ENCODE measurements around the gene CRYBB1. TPM values are rescaled to one million over a fixed set of nuclear protein-coding genes. Genes with fewer than 3 reads are reported as not detected.
A peak's percentile ranks its signal among the peaks of the same experiment; 100 is the strongest.

Gene CRYBB1
- not detected for total RNA-seq

DNA sequence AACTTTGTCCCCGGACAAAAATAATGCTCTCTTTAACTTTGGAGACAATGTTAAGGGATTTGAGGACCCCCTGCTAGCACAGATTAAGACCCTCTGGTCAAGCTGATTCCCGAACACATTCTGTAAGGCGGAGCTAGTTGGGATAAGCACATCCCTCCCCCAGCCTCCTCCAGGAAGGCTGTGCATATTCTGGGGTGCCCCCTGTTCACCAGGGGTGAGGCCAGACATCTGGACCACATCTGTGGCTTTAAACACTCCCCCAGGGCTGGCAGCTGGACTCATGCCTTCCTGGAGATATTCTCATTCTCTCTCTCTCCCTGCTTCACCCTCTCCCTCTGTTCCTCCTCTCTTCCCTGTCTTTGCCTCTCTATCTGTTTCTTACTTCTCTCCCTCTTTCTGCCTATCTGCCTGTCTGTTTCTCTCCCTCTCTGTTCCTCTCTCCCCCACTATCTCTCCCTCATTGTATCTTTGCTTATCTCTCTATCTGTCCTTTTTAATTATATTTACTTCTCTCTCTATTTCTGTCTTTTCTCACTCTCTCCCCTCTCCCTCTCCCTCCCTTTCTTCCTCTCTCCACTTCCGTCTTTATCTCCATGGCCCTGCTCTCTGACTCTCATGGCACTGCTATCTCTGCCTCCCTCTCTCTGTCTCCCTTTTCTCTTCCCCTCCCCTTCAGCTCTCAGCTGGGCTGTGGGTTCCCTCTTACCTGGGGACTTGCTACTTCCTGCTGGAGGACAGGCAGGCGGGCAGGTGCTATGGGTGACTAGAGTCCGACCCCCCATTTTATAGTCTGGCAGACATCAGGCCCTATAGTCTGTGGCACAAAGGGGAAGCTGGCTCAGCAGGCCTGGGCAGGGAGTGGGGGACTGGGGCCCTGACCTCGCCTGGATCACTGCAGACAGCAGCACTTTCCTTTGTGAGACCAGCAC, at the start of gene CRYBB1:
Gene CRYBB1, minus strand, starts transcription at position 757 of the 929 bp plus-strand sequence. CDS start 1,708 bp downstream, outside the sequence.
- H3K27ac Mint-ChIP-seq = peak within 1 kb of the TSS; percentile 54
- H3K4me3 Mint-ChIP-seq = no peak within 1 kb of the TSS
- H3K4me1 Mint-ChIP-seq = peaks cover 18% of the 10 kb centered on the region
- ChIA-PET POLR2A (no interaction called here), CTCF (no interaction called here)
- no peaks in the 10 kb centered on the region for H3K36me3 Mint-ChIP-seq (ENCODE audit: low read depth)
- H3K9me3 Mint-ChIP-seq = no peaks in the 10 kb centered on the region
- no peak for DNase-seq
- peaks cover 12% of the 10 kb centered on the region for H3K27me3 Mint-ChIP-seq

- ChIA-PET CTCF (interaction anchor here (3.1 kb wide), 1 partner anchor 164 kb away, joined by 15 read pairs; no protein-coding TSS in a partner anchor), POLR2A (no interaction called here)
- H3K27ac Mint-ChIP-seq = no peak overlapping the region
- DNase-seq = no peak
- no peaks in the 10 kb centered on the region for H3K27me3 Mint-ChIP-seq
- H3K4me3 Mint-ChIP-seq = no peak overlapping the region
- H3K36me3 Mint-ChIP-seq (ENCODE audit: low read depth) = peaks cover 11% of the 10 kb centered on the region
- peaks cover 58% of the 10 kb centered on the region for H3K4me1 Mint-ChIP-seq
- no peaks in the 10 kb centered on the region for H3K9me3 Mint-ChIP-seq
Observed at GRCh38 chr22:26667140-26667539, 49.3 kb upstream of the CRYBB1 start.

GRCh38 chr22:26665813-26666231, 48.0 kb upstream of the CRYBB1 start:
- peaks cover 10% of the 10 kb centered on the region for H3K36me3 Mint-ChIP-seq (ENCODE audit: low read depth)
- no peak overlapping the region for H3K4me3 Mint-ChIP-seq
- CTCF ChIA-PET = interaction anchor here (0.9 to 3.1 kb wide), 7 partner anchors 8 to 171 kb away, joined by 3 to 15 read pairs (median 5); partner anchors contain the start of gene MIAT
- DNase-seq = no peak
- no peaks in the 10 kb centered on the region for H3K9me3 Mint-ChIP-seq
- H3K27ac Mint-ChIP-seq = no peak overlapping the region
- no peaks in the 10 kb centered on the region for H3K27me3 Mint-ChIP-seq
- peaks cover 45% of the 10 kb centered on the region for H3K4me1 Mint-ChIP-seq
- POLR2A ChIA-PET = no interaction called here

DNA sequence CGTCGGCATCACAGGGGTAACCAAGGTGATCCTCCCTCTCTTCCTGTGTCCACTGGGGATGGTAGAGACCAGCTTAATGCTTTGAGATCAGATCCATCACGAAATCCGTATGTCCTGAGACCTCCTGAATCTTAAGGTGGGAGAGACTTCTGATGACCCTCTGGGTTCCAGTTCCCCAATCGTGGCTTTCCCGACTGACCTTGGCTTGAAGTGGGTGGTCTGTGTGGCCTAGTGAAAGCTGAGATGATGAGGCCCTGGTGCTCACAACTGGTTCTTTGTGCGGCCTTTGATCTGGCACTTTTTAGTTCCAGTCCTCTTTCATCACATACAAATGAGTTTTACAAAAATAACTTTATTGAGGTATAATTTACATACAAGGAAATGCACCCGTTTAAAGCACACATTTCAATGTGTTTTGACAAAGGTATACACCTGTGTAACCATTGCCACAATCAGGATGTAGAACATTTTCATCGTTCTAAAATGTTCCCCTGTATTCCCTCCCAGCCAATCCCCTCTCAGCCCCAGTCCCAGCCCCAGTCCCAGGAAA, 45.6 kb upstream of the CRYBB1 start:
- peaks cover 7% of the 10 kb centered on the region for H3K36me3 Mint-ChIP-seq (ENCODE audit: low read depth)
- CTCF ChIA-PET = interaction anchor here (1.0 kb wide), 1 partner anchor 160 kb away, joined by 6 read pairs; no protein-coding TSS in a partner anchor
- H3K4me1 Mint-ChIP-seq = peaks cover 39% of the 10 kb centered on the region
- H3K4me3 Mint-ChIP-seq = no peak overlapping the region
- H3K27me3 Mint-ChIP-seq = no peaks in the 10 kb centered on the region
- DNase-seq = no peak
- POLR2A ChIA-PET = no interaction called here
- H3K9me3 Mint-ChIP-seq = no peaks in the 10 kb centered on the region
- no peak overlapping the region for H3K27ac Mint-ChIP-seq

GRCh38 chr22:26662160-26662559, 44.3 kb upstream of the CRYBB1 start:
- H3K4me3 Mint-ChIP-seq = no peak overlapping the region
- H3K36me3 Mint-ChIP-seq (ENCODE audit: low read depth) = peaks cover 7% of the 10 kb centered on the region
- no peak overlapping the region for H3K27ac Mint-ChIP-seq
- peaks cover 49% of the 10 kb centered on the region for H3K4me1 Mint-ChIP-seq
- ChIA-PET CTCF (interaction anchor here (0.8 to 1.6 kb wide), 2 partner anchors 11 to 159 kb away, joined by 3 to 4 read pairs; no protein-coding TSS in a partner anchor), POLR2A (no interaction called here)
- H3K9me3 Mint-ChIP-seq = no peaks in the 10 kb centered on the region
- peaks cover 5% of the 10 kb centered on the region for H3K27me3 Mint-ChIP-seq
- no peak for DNase-seq

- POLR2A ChIA-PET = no interaction called here
- H3K4me1 Mint-ChIP-seq = peaks cover 52% of the 10 kb centered on the region
- H3K36me3 Mint-ChIP-seq (ENCODE audit: low read depth) = peaks cover 7% of the 10 kb centered on the region
- no peak overlapping the region for H3K4me3 Mint-ChIP-seq
- DNase-seq = no peak
- CTCF ChIA-PET = interaction anchor here (1.1 to 1.6 kb wide), 3 partner anchors 9 to 158 kb away, joined by 4 read pairs; no protein-coding TSS in a partner anchor
- H3K27me3 Mint-ChIP-seq = peaks cover 5% of the 10 kb centered on the region
- H3K27ac Mint-ChIP-seq = no peak overlapping the region
- H3K9me3 Mint-ChIP-seq = no peaks in the 10 kb centered on the region
Observed at GRCh38 chr22:26660961-26661578, 43.2 kb upstream of the CRYBB1 start.

DNA sequence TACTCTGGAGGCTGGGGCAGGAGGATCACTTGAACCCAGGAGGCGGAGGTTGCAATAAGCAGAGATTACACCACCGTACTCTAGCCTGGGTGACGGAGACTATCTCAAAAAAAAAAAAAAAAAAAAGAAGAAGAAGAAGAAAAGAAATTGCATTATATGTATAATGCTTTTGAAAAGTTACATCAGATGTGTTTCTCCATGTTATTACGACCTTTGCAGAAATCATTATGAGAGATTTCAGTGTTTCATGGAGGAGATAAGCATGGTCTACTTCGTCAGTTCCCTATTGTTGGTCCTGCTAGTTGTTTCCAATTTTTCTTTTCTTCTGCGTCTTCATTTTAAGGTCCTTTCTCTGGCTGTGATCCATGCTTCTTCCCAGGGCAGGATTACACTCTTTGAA, 42.5 kb upstream of the CRYBB1 start:
- ChIA-PET CTCF (interaction anchor here (0.6 to 1.1 kb wide), 2 partner anchors 8 to 1100 kb away, joined by 3 to 4 read pairs; no protein-coding TSS in a partner anchor), POLR2A (no interaction called here)
- Mint-ChIP-seq H3K9me3 (no peaks in the 10 kb centered on the region), H3K27me3 (peaks cover 9% of the 10 kb centered on the region), H3K27ac (no peak overlapping the region), H3K4me3 (no peak overlapping the region), H3K36me3 (ENCODE audit: low read depth) (peaks cover 7% of the 10 kb centered on the region), H3K4me1 (peaks cover 46% of the 10 kb centered on the region)
- no peak for DNase-seq

- H3K27ac Mint-ChIP-seq = peak overlapping the region; percentile 90
- H3K27me3 Mint-ChIP-seq = peaks cover 19% of the 10 kb centered on the region
- ChIA-PET POLR2A (no interaction called here), CTCF (interaction anchor here (0.6 kb wide), 1 partner anchor 11 kb away, joined by 3 read pairs; no protein-coding TSS in a partner anchor)
- DNase-seq = peak; percentile 79
- H3K4me1 Mint-ChIP-seq = peaks cover 33% of the 10 kb centered on the region
- no peaks in the 10 kb centered on the region for H3K36me3 Mint-ChIP-seq (ENCODE audit: low read depth)
- H3K9me3 Mint-ChIP-seq = no peaks in the 10 kb centered on the region
- H3K4me3 Mint-ChIP-seq = peak overlapping the region; percentile 88
Observed at GRCh38 chr22:26658671-26659478, 41.0 kb upstream of the CRYBB1 start.

- Mint-ChIP-seq H3K27ac (peak overlapping the region; percentile 90), H3K36me3 (ENCODE audit: low read depth) (no peaks in the 10 kb centered on the region), H3K27me3 (peaks cover 25% of the 10 kb centered on the region), H3K4me3 (peak overlapping the region; percentile 88), H3K4me1 (peaks cover 28% of the 10 kb centered on the region), H3K9me3 (no peaks in the 10 kb centered on the region)
- POLR2A ChIA-PET = no interaction called here
- DNase-seq = peak; percentile 29
- CTCF ChIA-PET = no interaction called here
Observed at GRCh38 chr22:26658161-26658560, 40.3 kb upstream of the CRYBB1 start.

- CTCF ChIA-PET = interaction anchor here (1.3 kb wide), 1 partner anchor 9 kb away, joined by 7 read pairs; no protein-coding TSS in a partner anchor
- POLR2A ChIA-PET = no interaction called here
- Mint-ChIP-seq H3K4me3 (peak within 1 kb of the TSS; percentile 88), H3K27me3 (peaks cover 31% of the 10 kb centered on the region), H3K4me1 (peaks cover 25% of the 10 kb centered on the region), H3K9me3 (no peaks in the 10 kb centered on the region), H3K27ac (peak within 1 kb of the TSS; percentile 90), H3K36me3 (ENCODE audit: low read depth) (no peaks in the 10 kb centered on the region)
- DNase-seq = peak; percentile 80
Observed at GRCh38 chr22:26656891-26657851, 39.3 kb upstream of the CRYBB1 start, which contains the start of gene MIAT. TSS of gene MIAT (plus strand) at chr22:26657588.

- POLR2A ChIA-PET = no interaction called here
- Mint-ChIP-seq H3K4me1 (peaks cover 39% of the 10 kb centered on the region), H3K4me3 (no peak overlapping the region), H3K9me3 (no peaks in the 10 kb centered on the region), H3K36me3 (ENCODE audit: low read depth) (no peaks in the 10 kb centered on the region), H3K27me3 (peaks cover 30% of the 10 kb centered on the region), H3K27ac (no peak overlapping the region)
- no peak for DNase-seq
- CTCF ChIA-PET = interaction anchor here (0.9 to 2.1 kb wide), 3 partner anchors 9 to 45 kb away, joined by 3 to 4 read pairs (median 3); no protein-coding TSS in a partner anchor
Observed at GRCh38 chr22:26651815-26652214, 34.0 kb upstream of the CRYBB1 start.
